WERI-Rb-1 (cell line): ENCODE data around the gene SLC49A3.
"Not testable (repeated sequence)": the region's sequence is repeated elsewhere in the genome, so short reads cannot be mapped to it uniquely, and the experiment has no call there.

Source experiments
- DNase-seq: peaks from one replicate; pipeline ENCODE4 v3.0.0-alpha.2; 2020
- H3K27ac ChIP-seq: fragments of 250-450 bp; sonication (Bioruptor Pico); 2 replicates; pipeline ENCODE4 v1.5.1; 2020; ENCODE audit warnings: mild to moderate bottlenecking, moderate library complexity
- H3K27me3 ChIP-seq: fragments of 250-450 bp; sonication (Bioruptor Pico); 2 replicates; pipeline ENCODE4 v1.5.1; 2021; ENCODE audit warnings: mild to moderate bottlenecking, low read depth, moderate library complexity; ENCODE audit not compliant: insufficient read depth, severe bottlenecking
- H3K36me3 ChIP-seq: fragments of 250-450 bp; sonication (Bioruptor Pico); 2 replicates; pipeline ENCODE4 v1.5.1; 2020; ENCODE audit warnings: mild to moderate bottlenecking, moderate library complexity
- H3K4me3 ChIP-seq: 2 replicates; pipeline ENCODE4 v1.5.1; 2011; ENCODE audit warnings: low read depth, mild to moderate bottlenecking, control low read depth, low read length
- H3K9me3 ChIP-seq: fragments of 250-450 bp; sonication (Bioruptor Pico); 2 replicates; pipeline ENCODE4 v1.5.1; 2021; ENCODE audit warnings: mild to moderate bottlenecking, moderate library complexity; ENCODE audit not compliant: severe bottlenecking
- CTCF ChIP-seq: IDR thresholded peaks from 2 replicates; pipeline ENCODE4 v1.5.1; 2011; ENCODE audit warnings: low read depth, mild to moderate bottlenecking, control low read depth, inconsistent platforms, low read length

The SLC49A3 gene

GRCh38 chr4:709348-709747 lies 20.4 kb upstream of the SLC49A3 start:
- no peak for TF ChIP-seq CTCF
- H3K27me3 ChIP-seq = no peaks in the 10 kb centered on the region
- DNase-seq = no peak
- H3K27ac ChIP-seq = no peak overlapping the region
- H3K36me3 ChIP-seq = peaks cover 35% of the 10 kb centered on the region
- no peaks in the 10 kb centered on the region for H3K9me3 ChIP-seq
- no peak overlapping the region for H3K4me3 ChIP-seq

- Histone ChIP-seq H3K27me3 (no peaks in the 10 kb centered on the region), H3K9me3 (no peaks in the 10 kb centered on the region), H3K36me3 (peaks cover 28% of the 10 kb centered on the region), H3K27ac (no peak overlapping the region), H3K4me3 (no peak overlapping the region)
- DNase-seq = no peak
- no peak for TF ChIP-seq CTCF
Observed at GRCh38 chr4:708631-708933, 19.6 kb upstream of the SLC49A3 start.

GRCh38 chr4:707929-708630 lies 19.1 kb upstream of the SLC49A3 start:
- H3K9me3 ChIP-seq = no peaks in the 10 kb centered on the region
- no peak for DNase-seq
- no peak overlapping the region for H3K4me3 ChIP-seq
- peaks cover 27% of the 10 kb centered on the region for H3K36me3 ChIP-seq
- no peak for TF ChIP-seq CTCF
- no peak overlapping the region for H3K27ac ChIP-seq
- H3K27me3 ChIP-seq = no peaks in the 10 kb centered on the region

- no peaks in the 10 kb centered on the region for H3K27me3 ChIP-seq
- no peaks in the 10 kb centered on the region for H3K9me3 ChIP-seq
- peaks cover 27% of the 10 kb centered on the region for H3K36me3 ChIP-seq
- H3K4me3 ChIP-seq = no peak overlapping the region
- no peak overlapping the region for H3K27ac ChIP-seq
- no peak for DNase-seq
- TF ChIP-seq CTCF = no peak
Observed at GRCh38 chr4:706834-707598, 18.1 kb upstream of the SLC49A3 start.

- Histone ChIP-seq H3K27ac (peak overlapping the region; percentile 99), H3K36me3 (peaks cover 27% of the 10 kb centered on the region), H3K4me3 (peak overlapping the region; percentile 90)
- not testable (repeated sequence) for H3K27me3 ChIP-seq, DNase-seq, H3K9me3 ChIP-seq
Observed at GRCh38 chr4:706083-706633, 17.2 kb upstream of the SLC49A3 start.

GRCh38 chr4:705278-706082 lies 16.5 kb upstream of the SLC49A3 start, which contains the start of gene PCGF3:
TSS of gene PCGF3 (plus strand) at chr4:705832. CDS start at chr4:733681, 27,849 bp downstream.
- Histone ChIP-seq H3K9me3 (no peaks in the 10 kb centered on the region), H3K4me3 (peak within 1 kb of the TSS; percentile 90), H3K36me3 (peaks cover 21% of the 10 kb centered on the region), H3K27me3 (no peaks in the 10 kb centered on the region), H3K27ac (peak within 1 kb of the TSS; percentile 99)
- TF ChIP-seq CTCF = no peak
- DNase-seq = peak; percentile 99
